Glutamatergic neuron (in vitro differentiated cells): ENCODE measurements around the gene STARD3. TPM values are rescaled to one million over a fixed set of nuclear protein-coding genes. Genes with fewer than 3 reads are reported as not detected.

Experiments
- DNase-seq: peaks from one replicate; pipeline ENCODE4 v3.0.0; 2022
- H3K27ac Mint-ChIP-seq: one replicate; pipeline ENCODE4 v1.8.0; 2020; ENCODE audit warnings: mild to moderate bottlenecking, mixed read lengths, inconsistent platforms; ENCODE audit not compliant: unreplicated experiment
- H3K27me3 Mint-ChIP-seq: one replicate; pipeline ENCODE4 v1.8.0; 2020; ENCODE audit warnings: mild to moderate bottlenecking, moderate library complexity, mixed read lengths, inconsistent platforms; ENCODE audit not compliant: unreplicated experiment
- H3K36me3 Mint-ChIP-seq: one replicate; pipeline ENCODE4 v1.8.0; 2020; ENCODE audit warnings: mild to moderate bottlenecking, mixed read lengths, inconsistent platforms; ENCODE audit not compliant: unreplicated experiment
- H3K4me1 Mint-ChIP-seq: one replicate; pipeline ENCODE4 v1.8.0; 2020; ENCODE audit warnings: mild to moderate bottlenecking, low read depth, mixed read lengths, inconsistent platforms; ENCODE audit not compliant: unreplicated experiment
- H3K4me3 Mint-ChIP-seq: one replicate; pipeline ENCODE4 v1.8.0; 2020; ENCODE audit warnings: mild to moderate bottlenecking, mixed read lengths, inconsistent platforms; ENCODE audit not compliant: unreplicated experiment
- H3K9me3 Mint-ChIP-seq: one replicate; pipeline ENCODE4 v1.8.0; 2020; ENCODE audit warnings: mild to moderate bottlenecking, moderate library complexity, mixed read lengths, inconsistent platforms; ENCODE audit not compliant: unreplicated experiment
- CTCF ChIP-seq: fragments of 200-600 bp; sonication (generic); IDR thresholded peaks from one replicate; pipeline ENCODE4 v1.5.0; 2021; ENCODE audit not compliant: partially characterized antibody, unreplicated experiment
- total RNA-seq: library from RNA; stranded (reverse); fragmentation: NEBNext Ultra II Directional; extraction: Animal tissue kit (Norgen Biotek cat#: 25700); gene quantifications from one replicate; pipeline ENCODE4 v1.2.1, GENCODE V29; 2021; ENCODE audit not compliant: unreplicated experiment

Gene STARD3
- total RNA-seq, 1 donor from 2014 or later, result 48.0 TPM

GRCh38 chr17:39663688-39664580, 27.0 kb downstream of the STARD3 start:
- Mint-ChIP-seq H3K27me3 (peaks cover 5% of the 10 kb centered on the region), H3K4me1 (peaks cover 5% of the 10 kb centered on the region), H3K4me3 (no peak overlapping the region), H3K9me3 (peaks cover 4% of the 10 kb centered on the region), H3K27ac (no peak overlapping the region), H3K36me3 (no peaks in the 10 kb centered on the region)
- peak; percentile 65 for DNase-seq
- TF ChIP-seq CTCF, result no peak

DNA sequence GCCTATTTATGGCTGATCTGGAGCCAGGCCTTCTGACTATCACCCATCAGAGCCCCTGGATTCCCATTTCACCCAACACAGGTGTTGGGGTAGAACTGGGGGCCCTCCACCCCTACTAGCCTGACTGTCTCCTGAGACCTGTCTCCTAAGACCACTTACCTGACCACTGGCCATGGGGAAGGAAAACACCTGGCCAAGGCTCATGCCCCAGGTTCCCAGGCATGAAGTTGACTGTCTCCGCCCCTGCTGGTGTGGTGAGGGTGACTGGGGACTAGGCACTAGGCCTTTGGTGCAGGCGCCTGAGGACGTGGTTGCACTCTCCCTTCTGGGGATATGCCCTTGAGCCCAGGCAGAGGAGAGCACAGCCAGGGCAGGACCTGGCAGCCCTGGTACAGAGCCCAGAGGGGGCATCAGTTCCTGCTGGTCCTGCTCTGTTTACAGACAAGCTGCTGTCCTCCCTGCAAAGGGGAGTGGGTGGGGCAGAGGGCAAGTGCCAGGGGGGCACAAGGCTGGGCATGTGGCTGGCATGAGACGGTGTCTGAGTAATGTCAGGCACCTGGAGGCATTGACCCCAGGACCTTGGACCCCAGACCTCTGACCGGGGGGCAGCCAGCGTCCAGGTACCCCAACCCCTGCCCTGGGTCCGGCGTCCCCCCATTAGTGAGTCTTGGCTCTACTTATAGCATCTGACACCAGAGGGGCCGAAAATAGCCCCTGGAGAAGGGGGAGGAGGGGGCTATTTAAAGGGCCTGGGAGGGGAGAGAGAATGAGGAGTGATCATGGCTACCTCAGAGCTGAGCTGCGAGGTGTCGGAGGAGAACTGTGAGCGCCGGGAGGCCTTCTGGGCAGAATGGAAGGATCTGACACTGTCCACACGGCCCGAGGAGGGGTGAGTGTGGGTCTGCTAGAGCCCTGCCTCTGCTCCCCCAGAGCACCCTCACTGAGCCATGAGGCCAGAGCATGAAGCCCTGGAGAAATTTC, 27.9 kb downstream of the STARD3 start, which contains the start of gene TCAP:
Gene TCAP (plus strand): TSS at position 769 of the 981 bp plus-strand sequence. CDS start 11 bp downstream, at position 780.
- peaks cover 4% of the 10 kb centered on the region for H3K9me3 Mint-ChIP-seq
- no peak for TF ChIP-seq CTCF
- no peak within 1 kb of the TSS for H3K4me3 Mint-ChIP-seq
- no peak for DNase-seq
- no peak within 1 kb of the TSS for H3K27ac Mint-ChIP-seq
- H3K27me3 Mint-ChIP-seq, result peaks cover 7% of the 10 kb centered on the region
- H3K4me1 Mint-ChIP-seq, result peaks cover 5% of the 10 kb centered on the region
- H3K36me3 Mint-ChIP-seq, result no peaks in the 10 kb centered on the region

DNA sequence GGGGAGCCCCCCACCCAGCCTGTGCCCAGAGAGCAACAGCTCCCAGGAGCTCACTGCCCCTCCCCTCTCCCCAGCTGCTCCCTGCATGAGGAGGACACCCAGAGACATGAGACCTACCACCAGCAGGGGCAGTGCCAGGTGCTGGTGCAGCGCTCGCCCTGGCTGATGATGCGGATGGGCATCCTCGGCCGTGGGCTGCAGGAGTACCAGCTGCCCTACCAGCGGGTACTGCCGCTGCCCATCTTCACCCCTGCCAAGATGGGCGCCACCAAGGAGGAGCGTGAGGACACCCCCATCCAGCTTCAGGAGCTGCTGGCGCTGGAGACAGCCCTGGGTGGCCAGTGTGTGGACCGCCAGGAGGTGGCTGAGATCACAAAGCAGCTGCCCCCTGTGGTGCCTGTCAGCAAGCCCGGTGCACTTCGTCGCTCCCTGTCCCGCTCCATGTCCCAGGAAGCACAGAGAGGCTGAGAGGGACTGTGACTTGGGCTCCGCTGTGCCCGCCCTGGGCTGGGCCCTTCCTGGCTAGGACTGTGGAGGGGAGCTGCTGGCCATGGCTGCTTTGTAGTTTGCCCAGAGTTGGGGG, 28.8 kb downstream of the STARD3 start:
- H3K4me3 Mint-ChIP-seq, result no peak overlapping the region
- H3K9me3 Mint-ChIP-seq, result peaks cover 4% of the 10 kb centered on the region
- DNase-seq, result no peak
- H3K36me3 Mint-ChIP-seq, result no peaks in the 10 kb centered on the region
- H3K27ac Mint-ChIP-seq, result no peak overlapping the region
- peaks cover 6% of the 10 kb centered on the region for H3K27me3 Mint-ChIP-seq
- TF ChIP-seq CTCF, result no peak
- H3K4me1 Mint-ChIP-seq, result peaks cover 5% of the 10 kb centered on the region

- no peak for DNase-seq
- no peak overlapping the region for H3K27ac Mint-ChIP-seq
- H3K4me1 Mint-ChIP-seq, result peaks cover 4% of the 10 kb centered on the region
- TF ChIP-seq CTCF, result no peak
- peaks cover 4% of the 10 kb centered on the region for H3K9me3 Mint-ChIP-seq
- H3K27me3 Mint-ChIP-seq, result peaks cover 8% of the 10 kb centered on the region
- H3K4me3 Mint-ChIP-seq, result no peak overlapping the region
- no peaks in the 10 kb centered on the region for H3K36me3 Mint-ChIP-seq
Observed at GRCh38 chr17:39666231-39666600, 29.3 kb downstream of the STARD3 start.
